IMR-90 (cell line): ENCODE measurements around the gene CARD14. TPM values are rescaled to one million over a fixed set of nuclear protein-coding genes. Genes with fewer than 3 reads are reported as not detected.
"Not testable (repeated sequence)": the region's sequence is repeated elsewhere in the genome, so short reads cannot be mapped to it uniquely, and the experiment has no call there.

ENCODE experiments used
- ATAC-seq: fragments of 200-7000 bp; cut with Tn5 transposase; 2 replicates; pipeline ENCODE4 v1.9.1; 2020; ENCODE audit warnings: low read depth, mild to moderate bottlenecking, moderate library complexity
- BruUV-seq: library from RNA; stranded (reverse); fragments of 400-500 nt; replicated peaks from 2 replicates; lab custom pipeline; 2021; lab: Mats Ljungman, UMichigan
- CTCF ChIA-PET: fragments of 300-600 bp; formaldehyde crosslinking; extraction: SDS; loops from one replicate; lab custom pipeline; 2021; ENCODE audit warnings: antibody characterized with exemption; lab: Yijun Ruan, JAX
- POLR2A ChIA-PET: fragments of 300-600 bp; sonication (Branson Sonifier 250); formaldehyde crosslinking; loops from one replicate; lab custom pipeline; 2022; ENCODE audit warnings: antibody characterized with exemption; ENCODE audit not compliant: unreplicated experiment; lab: Charles Lee
- DNase-seq: peaks from one replicate; pipeline ENCODE4 v3.0.0; 2013
- H2AFZ ChIP-seq: replicated peaks from 2 replicates; pipeline ENCODE3; 2013; ENCODE audit warnings: low read length, mild to moderate bottlenecking; ENCODE audit not compliant: poor library complexity
- H2AK5ac ChIP-seq: 2 replicates; pipeline ENCODE4 v1.6.1; 2013; ENCODE audit warnings: low read depth, low read length, inconsistent platforms
- H2AK9ac ChIP-seq: replicated peaks from 2 replicates; pipeline ENCODE3; 2013; ENCODE audit warnings: mild to moderate bottlenecking, low read depth, low read length, moderate library complexity; ENCODE audit not compliant: poor library complexity
- H2BK120ac ChIP-seq: 2 replicates; pipeline ENCODE4 v1.6.1; 2013; ENCODE audit warnings: low read depth, low read length, inconsistent platforms
- H2BK15ac ChIP-seq: 3 replicates; pipeline ENCODE4 v1.6.1; 2013; ENCODE audit warnings: low read depth, low read length, inconsistent platforms
- H2BK20ac ChIP-seq: 2 replicates; pipeline ENCODE4 v1.6.1; 2013; ENCODE audit warnings: low read depth, mild to moderate bottlenecking, inconsistent platforms, low read length, moderate library complexity
- H2BK5ac ChIP-seq: 2 replicates; pipeline ENCODE4 v1.6.1; 2013; ENCODE audit warnings: mild to moderate bottlenecking, low read depth, low read length, inconsistent platforms; ENCODE audit not compliant: poor library complexity, severe bottlenecking
- H3K14ac ChIP-seq: replicated peaks from 2 replicates; pipeline ENCODE4 v1.6.1; 2013; ENCODE audit warnings: low read depth, low read length, inconsistent platforms
- H3K18ac ChIP-seq: 2 replicates; pipeline ENCODE4 v1.6.1; 2013; ENCODE audit warnings: low read depth, low read length, control low read depth
- H3K23ac ChIP-seq: 2 replicates; pipeline ENCODE4 v1.6.1; 2013; ENCODE audit warnings: low read depth, low read length, inconsistent platforms
- H3K27ac ChIP-seq: 2 replicates; pipeline ENCODE4 v1.5.1; 2013; ENCODE audit warnings: mild to moderate bottlenecking, control low read depth, low read length; ENCODE audit not compliant: insufficient read depth
- H3K27me3 ChIP-seq: 2 replicates; pipeline ENCODE4 v1.6.1; 2013; ENCODE audit warnings: low read length; ENCODE audit not compliant: control insufficient read depth, insufficient read depth
- H3K36me3 ChIP-seq: 2 replicates; pipeline ENCODE4 v1.6.1; 2013; ENCODE audit warnings: low read length, mixed read lengths; ENCODE audit not compliant: control insufficient read depth, insufficient read depth
- H3K4ac ChIP-seq: 2 replicates; pipeline ENCODE4 v1.6.1; 2013; ENCODE audit warnings: low read depth, low read length, inconsistent platforms
- H3K4me1 ChIP-seq: 2 replicates; pipeline ENCODE4 v1.6.1; 2013; ENCODE audit warnings: low read length, mixed read lengths; ENCODE audit not compliant: control insufficient read depth, insufficient read depth
- H3K4me2 ChIP-seq: 2 replicates; pipeline ENCODE4 v1.6.1; 2013; ENCODE audit warnings: low read depth, mild to moderate bottlenecking, control low read depth, low read length, moderate library complexity
- H3K4me3 ChIP-seq: 2 replicates; pipeline ENCODE4 v1.5.1; 2013; ENCODE audit warnings: low read depth, mild to moderate bottlenecking, control low read depth, low read length, moderate library complexity; ENCODE audit not compliant: insufficient read depth
- H3K56ac ChIP-seq: 2 replicates; pipeline ENCODE4 v1.6.1; 2013; ENCODE audit warnings: low read length, inconsistent platforms; ENCODE audit not compliant: insufficient read depth; ENCODE audit errors: extremely low read depth
- H3K79me1 ChIP-seq, 2 experiments: 2 replicates each; pipeline ENCODE4 v1.6.1; 2013; ENCODE audit warnings: low read length in 2 of 2, inconsistent platforms in 1 of 2, low read depth in 1 of 2
- H3K9ac ChIP-seq: 2 replicates; pipeline ENCODE4 v1.6.1; 2013; ENCODE audit warnings: low read depth, low read length, control low read depth
- H3K9me1 ChIP-seq: 2 replicates; pipeline ENCODE4 v1.6.1; 2013; ENCODE audit warnings: low read length, inconsistent platforms; ENCODE audit not compliant: insufficient read depth
- H3K9me3 ChIP-seq: 2 replicates; pipeline ENCODE4 v1.6.1; 2013; ENCODE audit warnings: low read length; ENCODE audit not compliant: control insufficient read depth, insufficient read depth
- H4K20me1 ChIP-seq: 2 replicates; pipeline ENCODE4 v1.6.1; 2013; ENCODE audit warnings: low read length, inconsistent platforms; ENCODE audit not compliant: insufficient read depth
- H4K5ac ChIP-seq: 2 replicates; pipeline ENCODE4 v1.6.1; 2013; ENCODE audit warnings: mild to moderate bottlenecking, low read depth, low read length, control low read depth
- H4K8ac ChIP-seq, 2 experiments: 2 replicates each; pipeline ENCODE4 v1.6.1; 2013; ENCODE audit warnings: low read depth in 2 of 2, low read length in 2 of 2, control low read depth in 1 of 2, inconsistent platforms in 1 of 2
- H4K91ac ChIP-seq: 2 replicates; pipeline ENCODE4 v1.6.1; 2013; ENCODE audit warnings: low read depth, low read length, inconsistent platforms; ENCODE audit not compliant: insufficient read depth
- WGBS, 2 experiments: methylation state at CpG; one replicate each; pipeline versions ENCODE4 v1.1.5 to v1.1.7; 2013; ENCODE audit warnings: missing lambda C conversion rate in 2 of 2; ENCODE audit not compliant: insufficient read length in 1 of 2; ENCODE audit errors: extremely low coverage in 2 of 2; 5-methylcytosine and 5-hydroxymethylcytosine counted together
- dilution Hi-C: fragments of 300-500 bp; cut with HindIII; formaldehyde crosslinking; loops from one replicate; pipeline ENCODE4 v1.14.3; 2018; ENCODE audit warnings: low sequenced_read_pairs; ENCODE audit not compliant: unreplicated experiment
- in situ Hi-C: fragments of 300-500 bp; cut with MboI; formaldehyde crosslinking; loops from 3 replicates; pipeline ENCODE4 v1.14.3; 2019; ENCODE audit warnings: low sequenced_read_pairs, inconsistent platforms, mixed read lengths
- intact Hi-C: fragments of 100-400 bp; cut with micrococcal nuclease; formaldehyde crosslinking; loops from 2 replicates; pipeline ENCODE4 v1.10.0; 2022
- polyA plus RNA-seq, 3 experiments: library from polyadenylated mRNA; depleted of rRNA; stranded (reverse); fragments of >200 nt; gene quantifications; 2 replicates each; pipeline ENCODE4 v1.2.3, GENCODE V29; 2012; ENCODE audit warnings: low replicate concordance in 1 of 3
- total RNA-seq: library from RNA; depleted of rRNA; stranded (reverse); fragments of >200 nt; gene quantifications from 2 replicates; pipeline ENCODE4 v1.2.3, GENCODE V29; 2012

CARD14 gene
- total and polyA plus RNA-seq, 2 of the 4 experiments (the other 2 are of a cell fraction) = not detected

DNA sequence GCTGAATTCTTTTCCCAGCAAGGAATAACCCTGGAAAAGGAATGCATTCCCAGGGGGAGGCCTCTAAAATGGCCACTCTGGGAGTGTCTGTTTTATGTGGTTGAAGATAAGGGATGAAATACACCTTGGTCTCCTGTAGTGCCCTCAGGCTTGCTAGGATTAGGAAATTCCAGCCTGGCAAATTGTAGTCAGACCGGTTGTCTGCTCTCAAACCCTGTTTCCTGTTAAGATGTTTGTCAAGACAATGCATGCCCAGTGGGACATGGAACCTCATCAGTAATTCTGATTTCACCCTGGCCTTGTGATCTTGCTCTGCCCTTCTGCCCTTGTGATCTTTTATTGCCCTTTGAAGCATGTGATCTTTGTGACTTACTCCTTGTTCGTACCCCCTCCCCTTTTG, 14.2 kb upstream of the CARD14 start:
- H3K27me3 ChIP-seq, ATAC-seq, H2AK5ac ChIP-seq, H3K4me3 ChIP-seq, H2BK120ac ChIP-seq, H3K36me3 ChIP-seq, in situ Hi-C loops, BruUV-seq, H2BK20ac ChIP-seq, H2AFZ ChIP-seq, H3K14ac ChIP-seq, H3K27ac ChIP-seq, H3K56ac ChIP-seq, DNase-seq, H3K4me1 ChIP-seq, dilution Hi-C loops, H4K8ac ChIP-seq, H3K18ac ChIP-seq, POLR2A ChIA-PET, CTCF ChIA-PET, H3K9ac ChIP-seq, intact Hi-C loops, H3K4me2 ChIP-seq, H3K79me1 ChIP-seq, H2BK15ac ChIP-seq, H4K20me1 ChIP-seq, H3K4ac ChIP-seq, H2BK5ac ChIP-seq, H2AK9ac ChIP-seq, H4K91ac ChIP-seq, H3K9me3 ChIP-seq, H3K23ac ChIP-seq, H4K5ac ChIP-seq, H3K9me1 ChIP-seq: not testable (repeated sequence)
- WGBS, 2 experiments = 58% methylated on average over 2 of the region's 2 CpGs; no CpG with 5 or more reads in 1 of the 2 experiments
